HepG2 (cell line): ENCODE data around the gene SLX4. TPM values are rescaled to one million over a fixed set of nuclear protein-coding genes. Genes with fewer than 3 reads are reported as not detected.
A peak's percentile ranks its signal among the peaks of the same experiment; 100 is the strongest.

Experiments used
- AGO2 ChIP-seq: fragments of 200-400 bp; formaldehyde crosslinking; optimal IDR thresholded peaks from 2 replicates; pipeline ENCODE3; 2017; ENCODE audit warnings: mild to moderate bottlenecking, low read depth, low read length, moderate library complexity
- EP300 ChIP-seq, 3 experiments: sonication (generic) in 1 of 3; formaldehyde crosslinking in 1 of 3; IDR thresholded peaks; 2 replicates each; pipeline versions ENCODE4 v1.5.1 to v1.6.1; 2011 to 2020; ENCODE audit warnings: low read depth in 2 of 3, low read length in 2 of 3, borderline replicate concordance in 1 of 3, improper control_type of control experiment in 1 of 3, mild to moderate bottlenecking in 1 of 3, missing genetic modification reagents in 1 of 3, moderate library complexity in 1 of 3
- GATAD1 ChIP-seq: IDR thresholded peaks from 2 replicates; pipeline ENCODE4 v1.6.1; 2016; ENCODE audit warnings: missing genetic modification reagents, missing compliant biosample characterization
- MEIS1 ChIP-seq: sonication (generic); formaldehyde crosslinking; IDR thresholded peaks from 2 replicates; pipeline ENCODE4 v1.9.0; 2021; ENCODE audit warnings: mild to moderate bottlenecking, missing genetic modification reagents, moderate library complexity, borderline replicate concordance
- MTF1 ChIP-seq: sonication (generic); formaldehyde crosslinking; IDR thresholded peaks from 2 replicates; pipeline ENCODE4 v1.5.0; 2020; ENCODE audit warnings: missing genetic modification reagents
- NCOA5 ChIP-seq: sonication (generic); formaldehyde crosslinking; IDR thresholded peaks from 2 replicates; pipeline ENCODE4 v1.4.0; 2020; ENCODE audit warnings: missing genetic modification reagents
- NFYB ChIP-seq: sonication (generic); formaldehyde crosslinking; IDR thresholded peaks from 2 replicates; pipeline ENCODE4 v1.4.0; 2020; ENCODE audit warnings: missing genetic modification reagents
- NR2F2 ChIP-seq: IDR thresholded peaks from 2 replicates; pipeline ENCODE4 v1.6.1; 2012; ENCODE audit warnings: low read depth, inconsistent platforms, borderline replicate concordance
- PHF21A ChIP-seq: sonication (generic); formaldehyde crosslinking; IDR thresholded peaks from 2 replicates; pipeline ENCODE4 v1.5.0; 2020; ENCODE audit warnings: mild to moderate bottlenecking, missing genetic modification reagents
- RAD21 ChIP-seq: fragments of 450-650 bp; formaldehyde crosslinking; IDR thresholded peaks from 2 replicates; pipeline ENCODE4 v1.5.0; 2020; ENCODE audit warnings: mild to moderate bottlenecking
- RBFOX2 ChIP-seq: fragments of 200-400 bp; formaldehyde crosslinking; IDR thresholded peaks from 2 replicates; pipeline ENCODE4 v1.6.1; 2017; ENCODE audit warnings: low read depth, mild to moderate bottlenecking, low read length
- RNF2 ChIP-seq: fragments of 450-650 bp; conservative IDR thresholded peaks from 2 replicates; pipeline ENCODE4 v1.6.1; 2016; ENCODE audit warnings: low read depth
- SALL1 ChIP-seq: sonication (generic); formaldehyde crosslinking; IDR thresholded peaks from 2 replicates; pipeline ENCODE4 v1.8.0; 2022; ENCODE audit warnings: mild to moderate bottlenecking, missing genetic modification reagents
- SOX6 ChIP-seq, 2 experiments: fragments of 450-650 bp in 1 of 2; sonication (generic) in 1 of 2; formaldehyde crosslinking in 1 of 2; IDR thresholded peaks; 2 replicates each; pipeline versions ENCODE4 v1.4.0 to v1.6.1; 2017 to 2020; ENCODE audit warnings: antibody characterized with exemption in 1 of 2, mild to moderate bottlenecking in 1 of 2, missing genetic modification reagents in 1 of 2
- ZFP41 ChIP-seq: sonication (generic); formaldehyde crosslinking; IDR thresholded peaks from 2 replicates; pipeline ENCODE4 v1.4.0; 2020; ENCODE audit warnings: mild to moderate bottlenecking, missing genetic modification reagents, borderline replicate concordance
- ZFP91 ChIP-seq: sonication (generic); formaldehyde crosslinking; IDR thresholded peaks from 2 replicates; pipeline ENCODE4 v1.9.0; 2022; ENCODE audit warnings: missing genetic modification reagents, mild to moderate bottlenecking, borderline replicate concordance
- ZNF331 ChIP-seq: sonication (generic); formaldehyde crosslinking; IDR thresholded peaks from 2 replicates; pipeline ENCODE4 v1.4.0; 2020; ENCODE audit warnings: missing genetic modification reagents
- ZNF333 ChIP-seq: sonication (generic); formaldehyde crosslinking; IDR thresholded peaks from 2 replicates; pipeline ENCODE4 v1.4.0; 2020; ENCODE audit warnings: mild to moderate bottlenecking, missing genetic modification reagents, borderline replicate concordance
- ZNF501 ChIP-seq: sonication (generic); formaldehyde crosslinking; IDR thresholded peaks from 2 replicates; pipeline ENCODE4 v1.5.1; 2020; ENCODE audit warnings: mild to moderate bottlenecking, moderate library complexity, missing genetic modification reagents
- ZNF629 ChIP-seq: sonication (generic); formaldehyde crosslinking; conservative IDR thresholded peaks from 2 replicates; pipeline ENCODE4 v1.5.0; 2020; ENCODE audit warnings: missing genetic modification reagents
- ZNF724P ChIP-seq: sonication (generic); formaldehyde crosslinking; IDR thresholded peaks from 2 replicates; pipeline ENCODE4 v1.8.0; 2022; ENCODE audit warnings: missing genetic modification reagents, borderline replicate concordance
- ZNF749 ChIP-seq: sonication (generic); formaldehyde crosslinking; IDR thresholded peaks from 2 replicates; pipeline ENCODE4 v1.8.0; 2022; ENCODE audit warnings: mild to moderate bottlenecking, missing genetic modification reagents, moderate library complexity, borderline replicate concordance
- ZNF768 ChIP-seq: sonication (generic); formaldehyde crosslinking; IDR thresholded peaks from 2 replicates; pipeline ENCODE4 v1.4.0; 2020; ENCODE audit warnings: missing genetic modification reagents
- ZNF772 ChIP-seq: sonication (generic); formaldehyde crosslinking; IDR thresholded peaks from 2 replicates; pipeline ENCODE4 v1.5.0; 2020; ENCODE audit warnings: mild to moderate bottlenecking, missing genetic modification reagents
- ZSCAN30 ChIP-seq: sonication (generic); formaldehyde crosslinking; IDR thresholded peaks from 2 replicates; pipeline ENCODE4 v1.5.0; 2020; ENCODE audit warnings: mild to moderate bottlenecking, missing genetic modification reagents
- polyA plus RNA-seq, 8 experiments: library from polyadenylated mRNA; depleted of rRNA in 3 of 8; stranded (reverse) in 7 of 8; unstranded in 1 of 8; fragments of >200 nt; fragmentation: Illumina TruSeq in 4 of 8; extraction: Trizol in 4 of 8; gene quantifications; 2 replicates each; pipeline versions ENCODE4 v1.2.1 to v1.2.3, GENCODE V29; 2011 to 2016; ENCODE audit warnings: low read depth in 4 of 8, missing spikeins in 1 of 8, mixed read lengths in 1 of 8; ENCODE audit not compliant: insufficient read depth in 1 of 8
- total RNA-seq, 5 experiments: library from RNA; depleted of rRNA; stranded (reverse); fragments of >200 nt; fragmentation: Illumina TruSeq; extraction: Trizol; gene quantifications; 2 replicates each; pipeline ENCODE4 v1.2.3, GENCODE V29; 2016; ENCODE audit warnings: low read depth in 1 of 5
- TF ChIP-seq, protein P1 (sequence below): sonication (generic); formaldehyde crosslinking; IDR thresholded peaks from 2 replicates; pipeline ENCODE4 v1.9.0; 2021; ENCODE audit warnings: missing genetic modification reagents, borderline replicate concordance

Gene SLX4
- total and polyA plus RNA-seq, 2 of the 13 experiments (the other 11 are each of a cell fraction or from before 2014, with no cell fraction given): 1.1 to 3.6 TPM

GRCh38 chr16:3611146-3611975 is at the start of gene SLX4 (continued):
- no peak for TF ChIP-seq ZNF501 (CRISPR knock-in tag)
- no peak for TF ChIP-seq ZNF629 (CRISPR knock-in tag)
- TF ChIP-seq ZSCAN30 (CRISPR knock-in tag): no peak
- peak; percentile 62 for TF ChIP-seq AGO2
- 0 out of 2 replicates have a peak, but pooled peaks have one; percentile 9 for TF ChIP-seq ZNF768 (CRISPR knock-in tag)
- no peak for TF ChIP-seq ZNF331 (CRISPR knock-in tag)
- 0 out of 2 replicates have a peak, but pooled peaks have one; percentile 9 for TF ChIP-seq PHF21A (CRISPR knock-in tag)
- TF ChIP-seq, protein P1, sequence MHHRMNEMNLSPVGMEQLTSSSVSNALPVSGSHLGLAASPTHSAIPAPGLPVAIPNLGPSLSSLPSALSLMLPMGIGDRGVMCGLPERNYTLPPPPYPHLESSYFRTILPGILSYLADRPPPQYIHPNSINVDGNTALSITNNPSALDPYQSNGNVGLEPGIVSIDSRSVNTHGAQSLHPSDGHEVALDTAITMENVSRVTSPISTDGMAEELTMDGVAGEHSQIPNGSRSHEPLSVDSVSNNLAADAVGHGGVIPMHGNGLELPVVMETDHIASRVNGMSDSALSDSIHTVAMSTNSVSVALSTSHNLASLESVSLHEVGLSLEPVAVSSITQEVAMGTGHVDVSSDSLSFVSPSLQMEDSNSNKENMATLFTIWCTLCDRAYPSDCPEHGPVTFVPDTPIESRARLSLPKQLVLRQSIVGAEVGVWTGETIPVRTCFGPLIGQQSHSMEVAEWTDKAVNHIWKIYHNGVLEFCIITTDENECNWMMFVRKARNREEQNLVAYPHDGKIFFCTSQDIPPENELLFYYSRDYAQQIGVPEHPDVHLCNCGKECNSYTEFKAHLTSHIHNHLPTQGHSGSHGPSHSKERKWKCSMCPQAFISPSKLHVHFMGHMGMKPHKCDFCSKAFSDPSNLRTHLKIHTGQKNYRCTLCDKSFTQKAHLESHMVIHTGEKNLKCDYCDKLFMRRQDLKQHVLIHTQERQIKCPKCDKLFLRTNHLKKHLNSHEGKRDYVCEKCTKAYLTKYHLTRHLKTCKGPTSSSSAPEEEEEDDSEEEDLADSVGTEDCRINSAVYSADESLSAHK (CRISPR knock-in tag): no peak
- TF ChIP-seq SALL1: peak; percentile 26; the same call in 1 of the 2 replicates
- peak; percentile 65; the same call in 1 of the 2 replicates for TF ChIP-seq ZNF772 (CRISPR knock-in tag)
- peak; percentile 45; the same call in 1 of the 2 replicates for TF ChIP-seq GATAD1 (CRISPR knock-in tag)
- TF ChIP-seq RBFOX2: peak; percentile 75
- TF ChIP-seq ZFP41 (CRISPR knock-in tag): no peak; the same call in 1 of the 2 replicates
- no peak for TF ChIP-seq NFYB (CRISPR knock-in tag)
- peak; percentile 75; the same call in 1 of the 2 replicates for TF ChIP-seq ZFP91 (CRISPR knock-in tag)
- no peak for TF ChIP-seq SOX6 (IDR thresholded peaks at IDR 0.05)
- TF ChIP-seq SOX6 (CRISPR knock-in tag; IDR thresholded peaks at IDR 0.05): no peak
- 0 out of 2 replicates have a peak, but pooled peaks have one; percentile 38 for TF ChIP-seq ZNF749 (CRISPR knock-in tag)
- no peak for TF ChIP-seq MTF1 (CRISPR knock-in tag)
- TF ChIP-seq NR2F2: no peak; the same call in 1 of the 2 replicates
- no peak for TF ChIP-seq EP300 (IDR thresholded peaks at IDR 0.05; ENCODE audit: low read depth in 2 of 2, low read length in 2 of 2)
- no peak for TF ChIP-seq EP300 (CRISPR knock-in tag; IDR thresholded peaks at IDR 0.05; ENCODE audit: borderline replicate concordance)
- no peak for TF ChIP-seq ZNF333 (CRISPR knock-in tag)
- 0 out of 2 replicates have a peak, but pooled peaks have one; percentile 11 for TF ChIP-seq RAD21 (CRISPR knock-in tag)
- TF ChIP-seq ZNF724P (CRISPR knock-in tag): peak; percentile 16; the same call in 1 of the 2 replicates
- no peak for TF ChIP-seq RNF2
- no peak for TF ChIP-seq MEIS1 (CRISPR knock-in tag)
- no peak for TF ChIP-seq NCOA5
